GM19023 (cell line): ENCODE data around the gene ANKRD11.
"Not testable (repeated sequence)": the region's sequence is repeated elsewhere in the genome, so short reads cannot be mapped to it uniquely, and the experiment has no call there.

Source experiments
- ATAC-seq: cut with Tn5 transposase; IDR thresholded peaks from one replicate; pipeline ENCODE4 v1.9.1; 2021; ENCODE audit warnings: mild to moderate bottlenecking, moderate library complexity; ENCODE audit not compliant: unreplicated experiment

ANKRD11 gene

DNA sequence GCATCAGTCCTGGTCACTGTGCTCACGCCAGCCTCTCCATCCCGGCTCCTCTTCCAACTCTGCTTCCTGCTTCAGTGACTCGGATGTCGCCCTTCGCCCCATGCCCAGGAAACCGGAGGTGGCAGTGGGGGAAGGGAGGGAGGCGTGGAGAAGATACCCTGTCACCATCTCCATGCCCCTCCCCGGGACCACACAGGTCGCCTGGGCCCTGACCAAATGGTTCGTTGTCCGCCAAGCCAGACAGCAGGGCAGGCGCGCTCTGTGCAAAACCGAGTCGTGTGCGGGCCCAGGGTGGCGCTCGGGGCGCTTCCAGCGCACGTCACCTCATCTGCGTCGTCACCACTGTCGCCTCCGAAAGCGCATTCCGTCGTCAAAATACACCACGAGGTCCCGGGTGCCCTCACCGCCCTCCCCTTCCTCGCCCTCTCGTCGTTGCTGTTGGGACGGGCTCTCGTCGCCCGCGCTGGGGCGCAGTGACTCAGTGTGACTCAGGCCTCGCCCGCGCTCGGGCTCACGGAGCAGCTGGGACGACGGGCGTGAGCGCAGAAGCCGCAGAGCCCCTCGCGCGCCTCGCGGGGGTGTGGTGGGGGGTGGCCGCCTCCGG lies 233.6 kb downstream of the ANKRD11 start:
- ATAC-seq = no peak

DNA sequence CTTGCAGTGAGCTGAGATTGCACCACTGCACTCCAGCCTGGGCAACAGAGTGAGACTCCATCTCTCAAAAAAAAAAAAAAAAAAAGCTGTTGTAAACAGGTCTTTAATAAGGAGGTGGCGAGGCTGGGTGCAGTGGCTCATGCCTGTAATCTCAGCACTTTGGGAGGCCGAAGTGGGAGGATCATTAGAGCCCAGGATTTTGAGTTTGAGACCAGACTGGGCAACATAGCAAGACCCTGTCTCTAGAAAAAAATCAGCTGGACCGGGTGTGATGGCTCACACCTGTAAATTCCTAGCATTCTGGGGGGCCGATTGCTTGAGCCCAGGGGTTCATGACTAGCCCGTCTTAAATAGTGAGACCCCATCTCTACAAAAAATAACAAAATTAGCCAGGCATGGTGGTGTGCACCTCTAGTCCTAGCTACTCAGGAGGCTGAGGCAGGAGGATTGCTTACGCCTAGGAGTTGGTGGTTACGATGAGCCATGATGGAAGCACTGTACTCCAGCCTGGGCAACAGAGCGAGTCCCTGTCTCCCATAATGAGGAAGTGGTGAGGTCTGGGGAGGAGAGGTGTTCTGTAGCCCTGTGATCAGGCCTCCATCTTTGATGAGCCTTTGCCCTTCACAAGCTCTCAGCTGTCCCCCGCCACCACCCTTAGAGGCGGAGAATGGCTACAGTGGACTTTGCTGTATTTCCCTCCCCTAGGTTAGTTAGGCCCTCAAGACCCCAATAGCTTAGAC lies 236.6 kb downstream of the ANKRD11 start:
- ATAC-seq = no peak

DNA sequence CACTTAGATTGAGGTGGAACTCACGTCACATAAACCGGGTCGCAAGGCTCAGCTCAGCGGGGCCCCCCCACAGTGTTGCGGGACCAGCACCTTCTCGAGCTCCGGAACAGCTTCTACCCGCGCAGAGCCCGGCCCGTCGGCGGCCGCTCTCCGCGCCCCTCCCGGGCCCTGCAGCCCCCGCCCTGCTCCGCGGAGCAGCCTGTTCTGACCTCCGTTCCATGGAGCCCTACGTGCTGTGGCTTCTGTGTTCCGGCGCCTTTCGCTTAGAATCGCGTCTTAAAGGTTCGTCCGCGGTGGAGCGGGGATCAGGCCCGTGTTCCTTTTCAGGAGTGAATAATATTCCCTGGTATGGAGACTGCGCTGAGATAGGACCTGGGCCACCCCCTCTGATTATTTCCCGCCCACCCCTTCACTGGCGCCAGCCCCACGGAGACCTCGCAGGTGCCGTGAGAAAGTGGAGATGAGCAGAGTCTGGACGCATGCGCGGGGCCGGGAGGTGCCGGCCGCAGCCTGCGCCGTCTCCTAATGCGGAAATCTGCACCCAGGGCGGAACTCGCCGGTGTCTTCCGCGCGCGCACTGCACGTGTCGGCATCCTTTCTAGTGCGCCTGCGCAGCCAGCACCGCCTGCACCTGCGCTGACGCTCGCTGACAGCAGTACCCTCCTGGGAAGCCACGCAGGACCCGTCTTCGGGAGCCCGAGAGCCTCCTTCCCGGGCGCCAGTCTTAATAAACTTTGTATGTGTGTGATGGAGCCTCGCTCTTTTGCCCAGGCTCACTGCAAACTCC lies 242.0 kb downstream of the ANKRD11 start:
- no peak for ATAC-seq

DNA sequence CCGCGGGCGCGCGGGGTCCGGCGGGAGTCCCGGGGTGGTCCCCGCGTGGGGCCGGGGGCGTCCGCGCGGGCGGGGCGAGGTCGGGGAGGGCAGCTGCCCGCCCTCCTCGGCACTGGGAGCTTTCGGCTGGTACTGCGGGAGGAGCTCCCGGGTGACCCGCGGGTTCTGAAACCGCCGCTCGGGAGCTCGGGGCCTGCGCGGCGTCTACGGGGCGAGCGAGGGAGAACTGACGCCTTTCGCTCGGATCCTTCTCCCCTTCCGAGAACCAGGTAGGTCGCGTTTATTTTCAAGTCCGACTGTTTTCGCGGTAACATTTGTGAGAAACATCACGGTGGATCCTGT lies 242.7 kb downstream of the ANKRD11 start:
- ATAC-seq = not testable (repeated sequence)

DNA sequence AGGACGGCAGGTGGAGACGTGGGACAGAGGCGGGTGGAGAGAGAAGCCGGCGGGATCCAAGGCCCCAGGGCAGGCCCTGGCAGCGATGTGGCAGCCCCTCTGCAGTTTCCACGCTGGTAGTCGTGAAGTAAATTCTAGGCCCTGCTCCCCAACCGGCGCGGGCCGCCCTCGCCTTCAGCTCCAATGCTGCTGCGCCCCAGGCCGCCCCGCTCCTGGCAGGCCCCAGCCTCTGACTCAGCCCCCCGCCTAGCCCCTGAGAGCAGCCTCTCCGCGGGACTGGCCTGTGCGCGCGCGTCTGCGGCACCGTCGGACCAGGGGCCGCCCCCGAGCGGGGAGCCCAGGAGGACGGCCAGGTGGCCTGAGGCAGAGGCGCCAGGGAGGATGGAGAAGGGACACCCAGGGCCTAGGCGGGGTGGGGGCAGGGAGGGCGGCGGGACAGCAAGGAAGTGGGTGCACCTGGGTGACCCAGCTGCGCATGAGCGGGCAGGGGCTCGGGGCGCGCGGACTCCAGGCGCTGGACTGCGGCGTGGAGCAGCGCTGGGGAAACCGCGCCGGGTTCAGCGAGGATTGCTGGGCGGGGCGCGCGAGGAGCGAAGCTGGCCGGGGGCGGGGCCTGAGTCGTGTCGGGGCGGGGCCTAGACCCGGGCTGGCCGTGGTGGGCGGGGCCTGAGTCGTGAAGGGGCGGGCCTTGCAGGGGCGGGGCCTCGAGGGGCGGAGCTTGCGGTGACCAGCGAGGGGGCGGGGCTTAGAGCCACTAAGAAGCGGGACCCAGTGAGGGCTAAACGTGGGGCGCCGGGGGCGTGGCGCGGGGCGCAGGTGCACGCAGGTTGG lies 243.2 kb downstream of the ANKRD11 start:
- no peak for ATAC-seq

DNA sequence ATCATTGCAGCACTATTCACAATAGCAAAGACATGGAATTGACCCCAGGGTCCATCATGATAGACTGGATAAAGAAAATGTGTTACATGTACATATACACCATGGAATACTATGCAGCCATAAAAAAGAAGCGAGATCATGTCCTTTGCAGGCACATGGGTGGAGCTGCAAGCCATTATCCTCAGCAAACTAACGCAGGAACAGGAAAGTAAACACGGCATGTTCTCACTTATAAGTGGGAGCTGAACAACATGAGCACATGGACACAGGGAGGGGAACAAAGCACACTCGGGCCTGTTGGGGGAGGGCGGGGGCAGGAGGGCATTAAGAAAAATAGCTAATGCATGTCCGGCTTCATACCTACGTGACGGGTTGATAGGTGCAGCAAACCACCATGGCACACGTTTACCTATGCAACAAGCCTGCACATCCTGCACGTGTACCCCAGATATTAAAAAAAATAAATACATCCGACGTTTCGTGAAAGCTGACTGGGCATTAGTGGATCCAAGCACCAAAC lies 243.9 kb downstream of the ANKRD11 start:
- no peak for ATAC-seq

DNA sequence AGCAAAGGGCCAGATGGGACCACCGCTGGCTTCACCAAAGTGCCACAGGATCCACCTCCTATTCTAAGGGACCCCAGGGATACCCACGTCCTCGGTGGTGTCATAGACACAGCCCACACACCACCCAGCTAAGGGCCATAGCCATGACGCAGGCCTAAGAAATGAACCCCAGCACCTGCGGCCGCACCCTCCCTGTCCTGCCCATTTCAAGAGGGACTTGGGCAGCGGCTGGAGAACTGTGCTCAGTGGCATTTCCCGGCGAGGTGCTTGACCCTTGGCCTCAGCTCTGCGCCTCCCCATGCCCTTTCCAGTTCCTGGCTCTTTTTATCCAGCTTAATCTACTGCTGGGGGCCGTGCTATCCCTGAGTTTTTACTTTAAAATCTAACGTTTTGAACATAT lies 245.6 kb downstream of the ANKRD11 start:
- no peak for ATAC-seq

DNA sequence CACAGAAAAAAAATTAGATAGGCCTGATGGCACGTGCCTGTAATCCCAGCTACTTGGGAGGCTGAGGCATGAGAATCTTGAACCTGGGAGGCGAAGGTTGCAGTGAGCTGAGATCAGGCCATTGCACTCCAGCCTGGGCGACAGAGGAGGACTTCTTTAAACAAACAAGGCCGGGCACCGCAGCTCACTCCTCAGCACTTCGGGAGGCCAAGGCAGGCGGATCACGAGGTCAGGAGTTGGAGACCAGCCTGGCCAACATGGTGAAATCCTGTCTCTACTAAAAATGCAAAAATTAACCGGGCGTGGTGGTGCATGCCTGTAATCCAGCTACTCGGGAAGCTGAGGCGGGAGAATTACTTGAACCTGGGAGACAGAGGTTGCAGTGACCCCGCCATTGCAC lies 246.1 kb downstream of the ANKRD11 start:
- ATAC-seq = not testable (repeated sequence)

DNA sequence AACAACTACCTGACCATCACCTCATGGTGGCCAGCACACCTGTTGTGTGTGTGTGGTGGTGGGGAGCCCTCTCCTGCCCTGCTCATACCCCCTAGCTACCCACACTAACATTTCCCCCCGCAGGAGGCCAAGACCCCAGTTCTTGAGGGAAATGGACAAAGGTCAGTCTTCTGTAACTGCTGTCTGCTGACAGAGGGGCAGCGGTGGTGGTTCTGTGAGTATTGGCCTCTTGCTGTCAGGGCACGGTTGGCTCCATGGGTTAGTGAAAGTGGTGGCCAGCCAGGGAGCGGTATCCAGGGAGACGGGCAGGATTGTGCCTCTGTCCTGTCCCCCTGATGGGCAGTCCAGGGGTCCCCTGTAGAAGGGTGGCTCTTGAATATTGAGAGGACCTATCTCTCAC lies 246.7 kb downstream of the ANKRD11 start:
- ATAC-seq = no peak

DNA sequence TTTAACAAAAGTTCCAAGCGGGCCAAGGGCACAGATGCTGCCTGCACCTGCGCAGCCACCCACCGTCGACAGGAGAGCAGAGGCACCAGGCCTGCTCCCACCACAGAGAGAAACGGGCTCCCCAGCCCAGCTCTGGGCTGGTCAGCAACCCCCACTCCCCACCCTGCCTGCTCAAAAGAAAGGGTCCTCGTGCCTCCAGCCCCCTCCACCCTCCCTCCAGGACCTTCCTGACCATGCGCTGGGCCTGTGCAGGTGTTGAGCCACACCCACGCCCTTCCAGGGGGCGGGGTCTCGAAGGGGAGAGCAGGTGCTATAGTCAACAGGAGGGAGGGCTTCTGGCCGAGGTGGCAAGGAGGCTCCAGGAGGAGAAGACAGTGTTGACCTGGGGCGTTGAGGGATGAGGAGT lies 247.6 kb downstream of the ANKRD11 start:
- no peak for ATAC-seq

DNA sequence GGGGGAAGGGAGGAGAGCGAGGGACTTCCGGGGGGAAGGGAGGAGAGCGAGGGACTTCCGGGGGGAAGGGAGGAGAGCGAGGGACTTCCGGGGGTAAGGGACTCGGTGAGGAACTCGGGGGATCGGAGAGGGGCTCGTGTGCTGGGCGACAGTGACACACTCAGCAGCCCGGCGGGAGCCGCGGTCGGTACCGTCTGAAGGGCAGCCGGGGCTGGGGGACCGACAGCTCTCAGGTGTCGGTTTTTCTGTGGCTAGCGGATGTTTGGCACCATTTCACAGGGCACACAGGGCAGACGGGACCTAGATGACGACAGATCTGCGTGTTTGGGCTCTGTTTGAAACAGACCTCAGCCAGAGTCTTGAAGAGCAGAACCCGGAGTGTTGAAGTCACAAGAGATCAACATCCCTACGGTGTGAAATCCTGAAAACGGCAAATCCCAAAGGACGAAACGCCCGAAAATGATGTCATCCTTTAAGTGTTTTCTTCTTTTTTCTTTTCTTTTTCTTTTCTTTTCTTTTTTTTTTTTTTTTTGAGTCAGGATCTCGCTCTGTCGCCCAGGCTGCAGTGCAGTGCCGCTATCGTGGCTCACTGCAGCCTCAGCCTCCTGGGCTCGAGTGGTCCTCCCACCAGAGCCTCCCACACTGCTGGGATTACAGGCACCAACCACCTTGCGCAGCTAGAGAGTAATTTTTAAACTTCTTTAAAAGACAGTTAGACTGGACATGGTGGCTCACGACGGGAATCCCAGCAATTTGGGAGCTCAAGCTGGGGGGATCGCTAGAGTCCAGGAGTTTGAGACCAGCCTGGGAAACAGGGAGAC lies 249.0 kb downstream of the ANKRD11 start:
- ATAC-seq = peak; percentile 59

DNA sequence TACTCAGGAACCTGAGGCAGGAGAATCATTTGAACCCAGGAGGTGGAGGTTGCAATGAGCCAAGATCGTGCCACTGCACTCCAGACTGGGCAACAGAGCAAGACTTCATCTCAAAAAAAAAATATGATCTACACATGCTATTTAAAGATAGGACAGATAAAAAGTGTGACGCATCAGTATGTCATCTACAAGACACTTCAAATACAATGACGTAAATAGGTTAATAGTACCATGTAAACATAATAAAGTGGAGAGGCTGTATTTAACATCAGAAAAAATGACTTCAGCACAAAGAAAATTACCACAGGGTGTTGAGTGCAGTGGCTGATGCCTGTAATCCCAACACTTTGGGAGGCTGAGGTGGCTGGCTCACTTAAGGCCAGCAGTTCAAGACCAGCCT lies 252.6 kb downstream of the ANKRD11 start:
- ATAC-seq = no peak

DNA sequence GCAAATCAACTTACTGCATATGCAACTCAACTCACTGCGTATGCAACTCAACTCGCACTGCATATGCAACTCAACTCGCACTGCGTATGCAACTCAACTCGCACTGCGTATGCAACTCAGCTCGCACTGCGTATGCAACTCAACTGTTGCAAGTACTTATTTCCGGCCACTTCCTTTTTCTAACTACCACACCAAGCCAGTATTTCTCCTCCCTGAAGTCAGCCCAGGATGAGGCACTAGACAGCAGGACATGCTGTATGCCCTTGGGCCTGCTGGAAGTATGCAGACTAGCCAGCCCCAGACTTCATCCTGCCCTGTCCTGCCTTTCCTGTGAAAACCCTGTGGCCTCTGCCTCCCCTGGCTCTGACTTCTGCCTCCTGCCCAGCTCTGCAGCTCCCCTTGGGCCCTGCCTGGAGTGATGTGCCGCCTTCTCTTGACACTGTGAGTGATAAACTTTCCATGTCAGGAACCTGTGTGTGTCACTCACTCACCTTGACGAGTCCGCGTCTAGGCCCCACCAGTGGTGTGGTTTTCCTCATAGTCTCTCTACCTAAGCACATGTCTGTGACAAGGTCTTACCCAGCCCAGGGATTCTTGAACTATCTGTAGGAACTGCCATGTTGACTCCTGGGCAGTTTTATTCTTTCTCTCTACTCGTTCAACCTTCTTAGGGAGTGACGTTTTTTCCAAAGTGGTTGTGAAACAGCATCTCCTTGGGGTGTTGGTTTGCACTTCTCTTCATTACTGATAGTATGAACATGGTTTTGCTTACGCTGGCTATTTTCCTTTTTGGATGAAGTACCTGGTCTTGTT lies 256.5 kb downstream of the ANKRD11 start:
- no peak for ATAC-seq

DNA sequence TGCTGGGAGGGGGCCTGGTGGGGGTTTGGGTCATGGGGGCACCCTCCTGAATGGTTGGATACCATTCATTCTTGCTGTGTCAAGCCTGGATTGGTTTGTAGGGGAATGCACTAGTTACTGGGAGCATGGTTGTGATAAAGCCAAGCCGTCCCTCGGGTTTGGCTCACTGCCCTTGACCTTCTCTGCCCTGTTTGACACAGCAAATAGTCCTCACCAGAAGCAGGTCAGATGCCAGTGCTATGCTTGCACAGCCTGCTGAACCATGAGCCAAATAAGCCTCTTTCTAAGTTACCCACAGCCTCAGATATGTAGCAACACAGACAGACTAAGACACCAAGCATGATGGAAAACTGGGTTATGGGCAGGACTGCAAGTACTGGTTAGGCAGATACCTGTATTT lies 258.3 kb downstream of the ANKRD11 start:
- ATAC-seq = no peak

DNA sequence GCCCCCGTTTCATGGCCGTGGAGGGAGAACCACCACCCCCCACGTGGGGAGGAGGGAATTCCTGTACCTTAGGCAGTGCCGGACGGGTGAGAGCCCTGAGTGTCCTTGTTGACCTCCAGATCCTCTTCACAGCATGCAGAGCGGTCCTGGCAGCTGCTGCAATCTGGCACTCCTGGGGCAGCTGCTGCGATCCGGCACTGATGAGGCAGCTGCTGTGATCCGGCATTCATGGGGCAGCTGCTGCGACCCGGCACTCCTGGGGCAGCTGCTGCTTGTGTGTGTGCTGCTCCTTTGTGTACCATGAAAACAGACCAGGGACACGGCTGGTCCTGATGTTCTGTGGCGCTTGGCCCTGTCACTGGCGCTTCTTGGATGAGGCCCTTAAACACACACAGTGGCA lies 260.1 kb downstream of the ANKRD11 start:
- ATAC-seq = no peak

DNA sequence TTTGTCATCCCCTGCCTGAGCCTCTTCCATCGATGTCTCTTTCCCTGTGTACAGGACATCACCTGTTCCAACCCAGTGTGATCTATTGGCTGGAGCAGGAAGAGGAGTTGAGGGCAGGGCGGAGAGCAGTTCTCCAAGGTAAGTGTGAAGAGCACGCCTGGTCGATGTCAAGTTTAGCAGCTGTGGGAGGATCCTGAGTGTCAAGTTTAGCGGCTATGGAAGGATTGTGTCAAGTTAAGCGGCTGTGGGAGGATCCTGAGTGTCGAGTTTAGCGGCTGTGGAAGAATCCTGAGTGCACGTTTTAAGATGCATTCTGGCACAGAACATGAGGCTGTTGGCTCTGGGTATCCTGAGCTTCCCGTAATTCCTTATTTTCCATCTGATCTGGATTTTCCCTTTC lies 265.7 kb downstream of the ANKRD11 start:
- ATAC-seq = no peak

DNA sequence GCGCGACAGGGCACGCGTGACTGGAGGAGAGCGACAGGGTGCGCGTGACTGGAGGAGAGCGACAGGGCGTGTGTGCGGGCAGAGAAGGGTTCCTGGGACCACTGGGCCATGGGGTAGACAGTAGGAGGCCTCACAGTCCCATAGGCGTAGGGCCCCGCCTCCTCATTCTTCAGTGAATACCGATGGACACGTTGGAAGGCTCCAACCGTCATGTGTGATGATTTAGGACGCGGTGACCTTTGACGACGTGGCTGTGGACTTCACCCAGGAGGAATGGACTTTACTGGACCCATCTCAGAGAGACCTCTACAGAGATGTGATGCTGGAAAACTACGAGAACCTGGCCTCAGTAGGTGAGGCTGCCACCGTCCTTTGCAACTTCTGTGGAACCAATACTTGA lies 267.4 kb downstream of the ANKRD11 start:
- no peak for ATAC-seq

DNA sequence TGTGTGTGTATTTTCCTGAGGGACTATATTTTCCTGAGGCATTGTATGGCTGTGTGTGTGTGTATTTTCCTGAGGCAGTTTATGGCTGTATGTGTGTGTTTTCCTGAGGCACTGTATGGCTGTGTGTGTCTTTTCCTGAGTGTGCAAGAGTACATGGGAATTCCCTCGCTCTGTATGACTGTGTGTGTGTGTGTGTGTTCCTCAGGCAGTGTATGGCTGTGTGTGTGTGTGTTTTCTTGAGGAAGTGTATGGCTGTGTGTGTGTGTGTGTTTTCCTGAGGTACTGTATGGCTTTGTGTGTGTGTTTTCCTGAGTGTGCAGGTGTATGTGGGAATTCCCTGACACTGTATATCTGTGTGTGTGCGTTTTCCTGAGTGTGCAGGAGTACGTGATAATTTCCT lies 268.8 kb downstream of the ANKRD11 start:
- no peak for ATAC-seq

DNA sequence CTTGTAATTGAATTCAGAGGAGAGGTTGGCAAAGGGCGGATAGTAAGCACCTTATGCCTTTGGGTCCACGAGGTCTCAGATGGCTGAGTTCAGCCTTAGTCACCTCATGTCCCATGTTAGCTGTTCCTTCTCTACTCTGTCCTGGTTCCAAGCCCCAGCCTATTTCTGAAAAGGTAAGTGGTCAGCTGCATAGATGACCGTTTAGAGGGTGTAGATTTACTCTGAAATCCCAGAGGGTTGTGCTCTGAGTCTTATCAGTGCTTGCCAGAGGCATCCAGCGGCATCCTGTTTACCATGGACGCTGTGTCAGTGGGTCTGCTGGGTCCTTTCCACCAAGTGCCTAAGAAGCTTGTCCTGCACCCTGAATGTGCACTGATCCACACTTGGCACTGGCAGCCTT lies 271.0 kb downstream of the ANKRD11 start:
- ATAC-seq = no peak
